GM18870 (cell line): ENCODE data around the gene SLC16A5.

Experiments
- ATAC-seq: cut with Tn5 transposase; IDR thresholded peaks from one replicate; pipeline ENCODE4 v1.9.1; 2021; ENCODE audit warnings: moderate library complexity; ENCODE audit not compliant: unreplicated experiment

The SLC16A5 gene

DNA sequence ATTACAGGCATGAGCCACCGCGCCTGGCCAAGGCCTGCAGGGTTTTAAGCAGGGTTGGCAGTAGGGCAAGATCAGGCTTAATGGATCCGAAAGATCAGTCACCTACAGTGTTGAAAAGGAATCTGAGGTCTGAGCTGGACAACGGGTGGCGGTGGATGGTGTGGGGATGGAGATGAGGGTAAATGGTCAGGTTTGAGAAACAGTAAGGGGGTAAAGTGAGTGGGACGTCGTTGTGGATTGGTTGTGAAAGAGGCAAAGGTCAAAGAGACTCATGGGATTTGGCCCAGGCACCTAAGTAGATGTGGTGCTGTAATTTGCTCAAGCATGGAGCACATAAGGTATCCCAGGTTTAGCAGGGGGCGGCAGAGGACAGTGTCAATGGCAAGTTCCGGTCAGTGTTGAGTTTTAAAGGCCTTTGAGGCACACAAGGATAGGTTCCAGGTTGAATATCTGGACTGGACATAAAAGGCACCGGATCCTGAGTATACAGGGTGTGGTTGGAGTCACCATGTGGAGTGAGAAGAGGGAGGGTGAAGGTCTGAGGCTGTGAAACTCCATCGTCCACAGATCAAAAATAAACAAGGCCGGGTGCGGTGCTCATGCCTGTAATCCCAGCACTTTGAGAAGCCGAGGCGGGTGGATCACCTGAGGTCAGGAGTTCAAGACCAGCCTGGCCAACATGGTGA is 1.1 kb upstream of the SLC16A5 start:
- no peak for ATAC-seq

DNA sequence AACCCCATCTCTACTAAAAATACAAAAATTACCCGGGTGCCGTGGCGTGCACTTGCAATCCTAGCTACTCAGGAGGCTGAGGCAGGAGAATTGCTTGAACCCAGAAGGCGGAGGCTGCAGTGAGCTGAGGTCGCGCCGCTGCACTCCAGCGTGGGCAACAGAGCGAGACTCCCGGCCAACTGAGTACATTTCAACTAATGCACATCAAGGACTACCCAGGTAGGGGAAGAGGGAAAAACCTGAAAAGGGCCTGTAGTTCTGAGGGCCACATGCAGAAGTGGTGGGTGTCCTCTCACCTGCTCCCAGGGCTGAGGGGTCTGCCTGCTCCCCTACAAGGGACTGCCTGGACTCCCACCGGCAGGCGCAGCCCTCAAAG is 584 bp upstream of the SLC16A5 start:
- no peak for ATAC-seq

DNA sequence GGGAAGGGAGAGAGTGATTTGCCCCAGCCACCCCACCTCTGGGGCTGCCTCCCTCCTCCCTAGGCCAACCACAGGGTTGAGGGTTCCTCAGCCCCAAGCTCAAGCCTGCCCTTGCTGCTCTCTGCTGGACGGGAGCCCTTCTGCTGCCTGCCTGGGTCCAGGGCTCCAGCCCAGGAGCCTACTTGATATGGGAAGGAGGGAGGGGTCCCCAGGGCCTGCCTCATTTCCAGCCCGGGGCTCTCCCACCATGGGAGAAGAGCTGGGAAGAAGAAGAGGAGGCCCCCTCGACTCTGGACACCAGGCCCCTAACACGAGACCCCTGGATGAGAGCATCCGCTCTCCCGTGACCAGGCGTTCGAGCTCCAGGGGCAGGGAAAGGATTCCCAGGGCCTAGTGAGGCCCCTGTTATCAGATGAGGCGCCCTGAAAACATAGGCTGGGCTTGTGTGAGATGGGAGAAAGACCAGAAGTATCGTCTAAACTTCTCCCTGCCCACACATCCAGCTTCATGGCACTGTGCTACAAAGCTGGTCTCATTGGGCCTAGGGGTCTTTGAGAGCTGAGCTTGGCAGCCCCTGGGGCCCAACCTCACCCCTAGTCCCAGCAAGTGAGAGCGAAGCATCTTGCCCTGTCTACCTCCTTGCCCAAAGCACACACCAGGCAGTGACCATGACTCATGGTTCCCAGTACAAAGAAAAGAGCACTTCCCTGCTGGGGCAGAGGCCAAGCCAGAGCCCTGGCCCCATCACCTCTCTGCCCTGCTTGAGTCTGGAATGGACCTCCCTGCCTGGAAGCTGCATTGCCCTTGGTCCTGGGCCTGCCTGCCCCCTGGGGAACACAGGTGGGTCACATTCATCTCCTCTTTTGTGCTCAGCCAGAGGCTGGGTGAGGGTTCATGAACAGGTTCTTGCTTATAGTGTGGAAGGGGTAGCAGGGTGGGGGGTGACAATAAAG is 987 bp downstream of the SLC16A5 start:
- ATAC-seq = no peak

DNA sequence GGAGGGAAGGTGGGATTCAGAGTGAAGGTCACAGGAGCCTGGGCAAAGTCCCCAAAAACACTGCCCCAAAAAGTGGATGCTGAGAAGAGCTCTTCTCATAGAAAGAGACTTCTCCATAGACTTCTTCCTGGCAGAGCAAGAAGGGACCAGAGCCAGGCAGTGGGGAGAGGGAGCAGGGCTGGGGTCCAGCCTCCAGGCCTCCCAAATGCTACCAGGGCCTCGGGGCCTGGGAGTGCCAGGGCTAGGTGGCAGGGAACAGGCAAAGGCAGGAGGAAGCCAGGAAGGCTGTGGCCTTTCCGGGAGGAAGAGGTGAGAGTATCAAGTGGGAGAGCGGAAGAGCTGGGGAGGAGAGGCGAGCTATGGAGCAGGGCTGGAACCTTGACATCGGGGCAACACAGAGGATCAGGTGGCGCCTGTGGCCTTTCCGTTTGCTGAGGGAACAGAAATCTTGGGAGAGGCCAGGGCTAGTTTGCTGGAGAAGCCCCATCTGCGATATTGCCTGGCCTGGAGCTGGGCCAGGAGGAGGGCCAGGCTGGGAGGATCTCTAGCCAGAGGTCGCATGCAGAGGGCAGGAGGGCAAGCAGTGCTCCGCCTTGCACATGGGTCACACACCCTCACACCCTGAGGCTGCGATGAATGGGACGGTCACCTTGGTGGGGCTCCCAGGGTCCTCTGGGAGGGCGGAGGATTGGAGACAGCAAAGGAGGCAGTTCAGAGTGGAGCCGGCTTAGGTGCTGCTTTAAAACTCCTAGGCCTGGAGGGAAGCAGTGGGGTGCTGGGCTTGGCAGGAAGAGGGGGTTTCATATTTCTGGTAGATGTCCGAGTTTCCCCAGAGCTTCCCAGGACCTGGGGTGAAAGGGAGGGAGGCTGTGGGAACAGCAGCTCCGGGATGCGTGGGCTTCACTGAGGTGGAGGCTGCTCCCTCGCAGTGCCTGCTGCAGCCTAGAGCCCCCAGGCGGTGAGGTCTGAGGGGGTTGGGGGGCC is 3.4 kb downstream of the SLC16A5 start:
- no peak for ATAC-seq

DNA sequence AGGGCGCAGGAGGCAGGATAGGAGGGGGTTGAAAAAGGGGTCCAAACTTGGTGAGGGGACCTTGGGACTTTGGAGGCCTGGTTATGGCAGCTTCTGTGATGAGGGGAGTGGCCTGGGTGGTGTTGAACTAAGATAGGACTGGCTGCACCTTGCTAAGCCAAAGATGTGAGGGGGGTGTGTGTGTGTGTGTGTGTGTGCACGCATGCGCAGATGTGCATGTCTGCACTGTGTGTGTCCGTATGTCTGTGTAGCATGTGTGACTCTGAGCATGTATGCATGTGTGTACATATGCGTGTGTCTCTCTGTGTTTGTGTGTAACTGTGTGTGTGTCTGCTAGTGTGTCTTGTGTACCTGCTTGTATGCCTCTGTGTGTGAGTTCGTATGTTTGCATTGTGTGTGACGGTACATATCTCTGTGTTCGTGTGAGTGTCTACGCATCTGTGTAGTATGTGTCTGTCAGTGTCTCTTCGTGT is 4.1 kb downstream of the SLC16A5 start:
- no peak for ATAC-seq

DNA sequence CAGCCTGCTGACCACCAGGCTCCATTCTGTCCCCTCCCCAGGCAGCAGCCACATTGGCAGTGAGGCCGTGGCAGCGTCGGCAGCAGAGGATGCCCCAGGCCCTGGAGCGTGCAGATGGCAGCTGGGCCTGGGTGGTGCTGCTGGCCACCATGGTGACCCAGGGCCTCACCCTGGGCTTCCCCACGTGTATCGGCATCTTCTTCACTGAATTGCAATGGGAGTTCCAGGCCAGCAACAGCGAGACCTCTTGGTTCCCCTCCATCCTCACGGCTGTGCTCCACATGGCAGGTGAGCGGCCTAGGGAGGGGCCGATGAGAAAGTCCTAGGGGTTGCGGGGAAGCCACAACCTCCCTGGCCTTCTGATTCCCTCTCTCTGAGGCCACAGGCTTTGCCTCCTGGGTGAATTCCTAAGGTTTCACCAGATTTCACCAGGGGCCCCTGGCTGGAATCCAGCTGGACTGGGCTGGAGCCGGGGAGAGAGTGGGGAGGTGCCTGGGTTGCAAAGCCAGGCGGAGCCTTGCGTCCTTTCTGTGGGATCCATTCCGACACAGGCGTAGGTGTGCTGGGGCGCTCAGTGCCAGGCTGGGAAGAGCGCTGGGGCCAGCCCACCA is 5.9 kb downstream of the SLC16A5 start:
- ATAC-seq = no peak

DNA sequence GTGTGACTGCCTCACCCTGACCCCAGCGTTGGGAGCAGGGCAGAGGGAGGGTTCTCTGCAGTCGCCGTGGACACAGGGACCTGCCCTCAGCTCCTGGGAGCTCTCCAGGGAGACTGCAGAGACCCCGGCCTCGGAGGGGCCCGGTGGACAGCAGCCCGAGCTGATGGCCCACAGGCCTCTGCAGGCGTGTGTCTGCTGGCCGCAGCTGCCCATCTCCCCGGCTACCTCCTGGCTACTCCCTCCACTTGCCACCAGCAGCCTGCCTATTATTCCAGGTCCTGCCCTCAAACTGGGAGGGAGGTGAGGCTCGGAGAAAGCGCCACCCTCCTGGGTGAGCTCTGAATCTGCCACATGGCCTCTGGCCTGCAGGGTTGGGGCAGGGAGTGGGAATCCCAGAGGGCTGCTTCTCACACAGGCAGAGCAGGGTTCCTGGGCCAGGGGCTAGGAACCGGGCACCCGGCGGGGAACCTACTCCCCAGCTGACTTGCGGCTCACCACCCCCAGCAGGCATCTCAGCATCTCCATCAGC is 7.2 kb downstream of the SLC16A5 start:
- no peak for ATAC-seq

DNA sequence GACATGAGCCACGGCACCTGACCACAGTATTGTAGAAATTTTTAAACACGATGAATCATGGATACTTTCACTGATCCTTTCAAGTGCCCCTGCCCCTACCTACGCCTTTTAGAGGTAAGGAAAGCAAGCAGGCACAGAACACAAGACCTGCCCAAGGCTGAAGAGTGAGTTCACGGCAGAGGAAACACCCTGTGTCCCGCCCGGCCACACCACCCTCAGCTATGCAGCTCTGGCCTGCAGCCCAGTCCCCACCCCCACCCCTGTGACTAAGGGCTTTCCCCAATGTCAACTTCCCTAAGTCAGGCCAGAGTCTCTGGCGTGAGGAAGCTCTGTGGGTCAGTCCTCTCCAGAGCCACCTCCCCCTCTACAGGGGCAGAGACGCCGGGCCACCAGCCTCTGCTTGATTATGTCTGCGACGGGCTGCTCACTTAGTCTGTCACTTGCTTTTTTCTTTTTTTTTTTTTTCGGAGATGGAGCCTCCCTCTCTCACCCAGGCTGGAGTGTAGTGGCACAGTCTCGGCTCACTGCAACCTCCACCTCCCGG is 8.4 kb downstream of the SLC16A5 start:
- ATAC-seq = no peak

DNA sequence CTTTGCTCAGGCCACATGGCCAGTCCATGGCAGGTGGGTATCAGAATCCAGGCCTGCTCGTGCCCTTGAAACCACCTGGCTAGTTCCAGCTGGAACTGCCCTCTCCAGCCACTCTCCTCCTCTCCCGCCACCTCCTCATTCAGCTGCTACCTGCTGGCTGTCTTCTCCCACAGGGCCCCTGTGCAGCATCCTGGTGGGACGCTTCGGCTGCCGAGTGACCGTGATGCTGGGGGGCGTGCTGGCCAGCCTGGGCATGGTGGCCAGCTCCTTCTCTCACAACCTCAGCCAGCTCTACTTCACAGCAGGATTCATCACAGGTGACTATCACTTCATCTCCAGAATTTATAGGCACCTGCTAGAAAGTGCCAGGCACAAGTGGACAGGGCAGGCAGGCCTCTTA is 10.1 kb downstream of the SLC16A5 start:
- ATAC-seq = no peak

DNA sequence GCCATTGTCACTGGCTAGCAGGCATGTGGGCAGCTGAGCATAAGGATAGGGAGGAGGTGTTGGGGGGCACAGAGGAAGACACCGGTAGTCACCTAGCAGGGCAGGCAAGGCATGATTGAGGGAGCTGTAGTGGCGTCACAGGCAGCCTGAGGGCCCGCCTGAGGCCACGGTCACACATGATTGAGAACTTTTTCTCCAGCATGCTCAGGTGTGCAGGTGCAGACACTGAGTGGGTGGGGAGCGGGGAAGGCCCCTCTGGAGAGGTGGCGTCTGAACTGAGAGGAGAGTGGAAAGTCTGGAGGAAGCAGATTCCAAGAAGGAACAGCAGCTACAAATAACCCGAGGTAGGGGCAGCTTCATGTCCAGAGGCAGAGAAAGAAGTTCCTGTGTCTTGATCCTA is 11.1 kb downstream of the SLC16A5 start:
- ATAC-seq = no peak

DNA sequence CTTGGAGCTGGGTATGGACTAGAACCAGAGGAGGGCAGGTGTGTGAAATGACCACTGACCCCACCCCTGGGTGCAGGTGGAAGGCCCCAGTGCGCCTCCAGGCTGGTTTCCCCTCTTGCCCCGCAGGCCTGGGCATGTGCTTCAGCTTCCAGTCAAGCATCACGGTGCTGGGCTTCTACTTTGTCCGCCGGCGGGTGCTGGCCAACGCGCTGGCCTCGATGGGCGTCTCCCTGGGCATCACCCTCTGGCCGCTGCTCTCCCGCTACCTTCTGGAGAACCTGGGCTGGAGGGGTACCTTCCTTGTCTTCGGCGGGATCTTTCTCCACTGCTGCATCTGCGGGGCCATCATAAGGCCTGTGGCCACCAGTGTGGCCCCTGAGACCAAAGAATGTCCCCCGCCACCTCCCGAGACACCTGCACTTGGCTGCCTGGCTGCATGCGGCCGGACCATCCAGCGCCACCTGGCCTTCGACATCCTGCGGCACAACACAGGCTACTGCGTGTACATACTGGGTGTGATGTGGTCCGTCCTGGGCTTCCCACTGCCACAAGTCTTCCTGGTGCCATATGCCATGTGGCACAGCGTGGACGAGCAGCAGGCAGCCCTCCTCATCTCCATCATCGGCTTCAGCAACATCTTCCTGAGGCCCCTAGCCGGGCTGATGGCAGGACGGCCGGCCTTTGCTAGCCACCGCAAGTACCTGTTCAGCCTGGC is 12.3 kb downstream of the SLC16A5 start:
- ATAC-seq = no peak

DNA sequence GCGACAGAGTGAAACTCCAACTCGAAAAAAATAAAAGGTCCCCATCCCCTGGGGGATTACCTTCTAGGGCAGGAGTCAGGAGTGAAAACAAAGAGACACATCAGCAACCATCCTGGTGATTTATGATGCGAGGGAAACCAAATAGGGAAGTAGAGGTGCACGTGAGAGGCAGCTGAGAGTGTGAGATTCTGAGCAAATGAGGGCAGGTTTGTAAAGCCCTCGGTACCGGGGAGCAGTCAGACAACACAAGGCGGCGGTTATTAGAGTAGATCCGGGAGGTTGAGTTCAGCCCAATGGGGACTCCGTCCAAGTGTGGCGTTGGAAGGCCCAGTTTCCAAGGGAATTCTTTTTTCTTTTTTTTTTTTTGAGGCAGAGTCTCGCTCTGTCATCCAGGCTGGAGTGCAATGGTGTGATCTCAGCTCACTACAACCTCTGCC is 14.6 kb downstream of the SLC16A5 start:
- no peak for ATAC-seq

DNA sequence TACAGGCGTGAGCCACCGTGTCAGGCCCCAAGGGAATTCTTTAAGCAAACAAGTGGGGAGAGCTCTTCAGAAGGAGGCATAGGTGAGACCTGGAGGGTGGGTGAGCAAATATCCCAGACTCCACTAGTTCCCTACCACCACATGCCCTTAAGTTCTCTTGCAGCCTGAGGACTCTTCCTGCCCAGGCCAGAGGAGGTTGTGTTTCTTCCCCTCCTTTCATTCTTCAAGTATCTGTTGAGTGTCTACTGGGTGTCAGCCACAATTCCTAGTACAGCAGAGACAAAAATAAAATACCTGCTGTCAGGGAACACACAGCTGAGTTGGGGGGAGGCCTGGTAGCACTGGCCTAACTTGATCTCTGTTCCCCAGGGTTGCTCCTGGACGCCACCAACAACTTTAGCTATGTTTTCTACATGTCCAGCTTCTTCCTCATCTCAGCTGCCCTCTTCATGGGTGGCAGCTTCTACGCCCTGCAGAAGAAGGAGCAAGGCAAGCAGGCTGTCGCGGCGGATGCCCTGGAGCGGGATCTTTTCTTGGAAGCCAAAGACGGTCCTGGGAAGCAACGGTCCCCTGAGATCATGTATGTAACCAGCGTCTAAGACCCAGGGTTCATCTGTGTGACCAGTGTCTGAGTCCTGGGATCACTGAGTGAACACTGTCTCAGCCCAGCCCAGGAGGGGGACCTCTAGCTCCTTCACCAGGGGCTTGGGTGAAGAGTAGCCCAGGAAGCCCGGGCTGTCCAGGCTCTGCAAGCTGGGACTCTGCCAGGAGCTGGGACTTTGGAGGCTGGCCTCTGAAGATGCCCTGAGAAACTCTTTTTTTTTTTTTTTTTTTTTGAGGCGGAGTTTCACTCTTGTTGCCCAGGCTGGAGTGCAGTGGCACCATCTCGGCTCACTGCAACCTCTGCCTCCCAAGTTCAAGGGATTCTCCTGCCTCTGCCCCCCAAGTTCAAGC is 16.1 kb downstream of the SLC16A5 start:
- no peak for ATAC-seq

DNA sequence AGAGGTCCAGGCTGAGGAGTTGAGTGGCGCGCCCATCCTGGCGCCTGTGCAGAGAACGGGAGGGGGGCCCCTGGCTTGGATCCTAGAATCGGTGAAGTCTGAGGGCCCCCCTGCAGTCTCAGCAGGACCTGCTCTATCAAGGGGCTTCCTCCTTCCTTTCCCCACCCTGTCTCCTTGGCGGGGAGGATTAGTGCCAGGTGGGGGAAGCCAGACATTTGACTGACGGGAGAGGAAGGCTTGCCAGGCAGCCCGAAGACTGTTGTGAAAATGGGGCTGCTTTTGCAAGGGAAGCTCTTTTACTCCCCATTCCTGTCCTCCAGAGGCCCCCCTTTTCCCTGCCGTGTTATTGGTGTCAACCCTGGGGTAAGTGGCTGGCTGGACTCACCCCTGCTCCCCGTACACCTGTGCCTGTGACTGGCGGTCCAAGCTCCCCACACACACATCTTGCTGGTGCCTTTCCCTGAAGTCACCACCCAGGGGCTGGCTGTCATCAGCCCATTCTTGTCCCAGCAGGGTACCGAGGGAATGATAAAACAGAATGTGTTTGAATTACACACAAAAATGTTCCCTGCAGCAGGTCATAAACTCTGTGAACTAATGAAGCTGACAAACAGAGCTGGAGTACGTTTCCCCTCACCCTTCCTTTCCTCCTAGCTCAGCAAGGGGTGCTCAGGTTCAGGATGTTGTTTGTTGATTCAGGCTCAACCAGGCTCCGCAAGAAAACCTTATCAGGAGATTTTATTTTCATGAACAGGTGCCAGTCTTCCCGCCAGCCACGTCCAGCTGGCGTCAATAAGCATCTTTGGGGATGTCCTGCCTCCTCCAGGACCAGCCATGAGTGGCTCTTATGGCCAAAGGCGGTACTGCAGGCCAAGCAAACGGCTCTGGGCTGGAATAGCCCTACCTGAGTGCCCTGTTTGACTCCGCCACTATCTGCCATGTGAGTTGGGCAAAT is 17.6 kb downstream of the SLC16A5 start:
- no peak for ATAC-seq

DNA sequence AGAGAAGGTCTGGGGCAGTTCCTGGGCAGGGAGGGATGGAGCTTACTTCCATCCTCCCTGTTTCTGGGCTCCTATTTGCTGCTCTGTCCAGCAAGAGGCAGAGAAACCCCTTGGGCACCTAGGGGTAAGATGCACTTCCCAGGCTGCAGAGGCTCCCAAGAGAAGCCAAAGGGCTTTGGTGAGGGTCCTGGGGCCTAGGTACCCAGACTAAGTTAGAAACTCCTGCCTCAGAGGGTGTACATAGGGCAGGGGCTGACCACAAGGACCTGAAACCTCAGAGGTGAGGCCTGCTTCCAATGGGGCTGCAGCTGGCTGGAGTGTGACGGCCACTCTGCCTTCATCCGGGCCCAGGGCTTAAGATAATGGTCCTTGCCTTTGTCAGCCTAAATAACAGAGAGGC is 20.4 kb downstream of the SLC16A5 start:
- ATAC-seq = no peak

DNA sequence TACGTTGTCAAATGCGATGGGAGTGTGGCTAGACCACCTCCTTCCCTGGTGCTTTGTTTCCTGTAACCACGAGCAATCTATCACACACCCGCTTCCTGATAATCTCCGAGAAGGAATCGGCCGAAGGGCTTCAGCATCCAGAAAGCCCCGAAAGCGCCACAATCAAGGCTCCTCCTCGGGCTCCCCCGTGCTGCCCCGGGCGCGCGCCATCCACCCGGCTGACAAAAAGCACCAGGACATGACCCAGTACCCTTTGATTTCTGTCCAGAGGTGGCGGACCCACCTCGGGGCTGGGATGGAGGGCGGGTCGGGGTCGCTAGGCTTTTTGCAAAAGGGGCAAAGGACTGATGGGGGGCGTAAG is 21.3 kb downstream of the SLC16A5 start:
- no peak for ATAC-seq
